ENCODE measurements around the gene OR1I1.

The OR1I1 gene

GRCh38 chr19:15045506-15045905 is 36.5 kb upstream of the OR1I1 start:
- Histone ChIP-seq H3K27ac (replicated peaks) (no peak overlapping the region), H3K4me3 (replicated peaks; ENCODE audit: insufficient read depth, low read length) (no peak overlapping the region), H3K27me3 (ENCODE audit: insufficient read depth, poor library complexity, severe bottlenecking) (no peaks in the 10 kb centered on the region)
- no peak for DNase-seq (ENCODE audit: low read depth in 1 of 2, low spot score in 1 of 2)
- TF ChIP-seq POLR2AphosphoS5 (IDR thresholded peaks at IDR 0.05; ENCODE audit: low read depth) (no peak), CTCF (IDR thresholded peaks at IDR 0.05; ENCODE audit: insufficient read depth, low read length) (no peak), REST (IDR thresholded peaks at IDR 0.05; ENCODE audit: insufficient replicate concordance, low read depth) (no peak)

GRCh38 chr19:15047680-15048079 is 34.3 kb upstream of the OR1I1 start:
- DNase-seq (ENCODE audit: low read depth in 1 of 2, low spot score in 1 of 2), result no peak
- no peak overlapping the region for H3K27ac ChIP-seq (replicated peaks)
- H3K27me3 ChIP-seq (ENCODE audit: insufficient read depth, poor library complexity, severe bottlenecking), result no peaks in the 10 kb centered on the region
- no peak overlapping the region for H3K4me3 ChIP-seq (replicated peaks; ENCODE audit: insufficient read depth, low read length)
- no peak for TF ChIP-seq REST (IDR thresholded peaks at IDR 0.05; ENCODE audit: insufficient replicate concordance, low read depth)
- TF ChIP-seq GABPA (IDR thresholded peaks at IDR 0.05; ENCODE audit: low read depth), result no peak
- no peak for TF ChIP-seq CTCF (IDR thresholded peaks at IDR 0.05; ENCODE audit: insufficient read depth, low read length)
- no peak for TF ChIP-seq SPI1 (IDR thresholded peaks at IDR 0.05; ENCODE audit: borderline replicate concordance, low read depth)
- TF ChIP-seq POLR2AphosphoS5 (IDR thresholded peaks at IDR 0.05; ENCODE audit: low read depth), result no peak

- TF ChIP-seq REST (IDR thresholded peaks at IDR 0.05; ENCODE audit: insufficient replicate concordance, low read depth) (no peak), SPI1 (IDR thresholded peaks at IDR 0.05; ENCODE audit: borderline replicate concordance, low read depth) (no peak), CTCF (IDR thresholded peaks at IDR 0.05; ENCODE audit: insufficient read depth, low read length) (no peak), GABPA (IDR thresholded peaks at IDR 0.05; ENCODE audit: low read depth) (no peak), POLR2AphosphoS5 (IDR thresholded peaks at IDR 0.05; ENCODE audit: low read depth) (no peak)
- DNase-seq (ENCODE audit: low read depth in 1 of 2, low spot score in 1 of 2), result no peak
Measured at GRCh38 chr19:15048128-15048527, 33.9 kb upstream of the OR1I1 start.

More at GRCh38 chr19:15048128-15048527, 33.9 kb upstream of the OR1I1 start:
- Histone ChIP-seq H3K27me3 (ENCODE audit: insufficient read depth, poor library complexity, severe bottlenecking) (no peaks in the 10 kb centered on the region), H3K4me3 (replicated peaks; ENCODE audit: insufficient read depth, low read length) (no peak overlapping the region), H3K27ac (replicated peaks) (no peak overlapping the region)
